HepG2 (cell line): Measurements from ENCODE around the gene CENPP. TPM values are rescaled to one million over a fixed set of nuclear protein-coding genes. Genes with fewer than 3 reads are reported as not detected.

ENCODE experiments used
- ATAC-seq: fragments of 200-7000 bp; cut with Tn5 transposase; 3 replicates; pipeline ENCODE4 v1.9.1; 2020; ENCODE audit warnings: mild to moderate bottlenecking, moderate library complexity
- BruUV-seq: library from RNA; stranded (reverse); fragments of 400-500 nt; replicated peaks from 2 replicates; lab custom pipeline; 2021; lab: Mats Ljungman, UMichigan
- CTCF ChIA-PET: fragments of 300-600 bp; formaldehyde crosslinking; extraction: SDS; loops from one replicate; lab custom pipeline; 2021; ENCODE audit warnings: low total read pairs, inconsistent platforms, low intra/inter-chr PET ratio; lab: Yijun Ruan, JAX
- POLR2A ChIA-PET: fragments of 350-600 bp; sonication (Branson Sonifier 250); formaldehyde crosslinking; loops from one replicate; lab custom pipeline; 2020; ENCODE audit warnings: antibody characterized with exemption, inconsistent platforms; lab: Yijun Ruan, JAX
- DNase-seq: peaks from one replicate; pipeline ENCODE4 v3.0.0-alpha.2; 2015; ENCODE audit warnings: low spot score
- FAIRE-seq: peaks from 3 replicates; lab custom pipeline; 2011; peaks lifted over from hg19 to GRCh38; lab: Jason Lieb, UNC
- H2AFZ ChIP-seq: one replicate; pipeline ENCODE4 v1.6.1; 2011; ENCODE audit warnings: low read length, inconsistent platforms
- H3K27ac ChIP-seq: fragments of 300-600 bp; 3 replicates; pipeline ENCODE4 v1.8.0; 2011; ENCODE audit warnings: mixed run types, mild to moderate bottlenecking, mixed read lengths, low read length, inconsistent platforms; ENCODE audit not compliant: insufficient read depth; ENCODE audit errors: extremely low read length
- H3K27me3 ChIP-seq, 2 experiments: fragments of 200-600 bp in 1 of 2; 2 replicates in 1 of 2; 3 replicates in 1 of 2; pipeline versions ENCODE4 v1.6.0 to v1.8.0; 2011; ENCODE audit warnings: low read length in 2 of 2, mild to moderate bottlenecking in 2 of 2, moderate library complexity in 2 of 2, inconsistent platforms in 1 of 2; ENCODE audit not compliant: insufficient read depth in 2 of 2, control insufficient read depth in 1 of 2
- H3K36me3 ChIP-seq, 2 experiments: fragments of 200-600 bp in 1 of 2; replicated peaks in 1 of 2; 2 replicates in 1 of 2; 3 replicates in 1 of 2; pipeline versions ENCODE4 v1.5.1 to v1.8.0; 2011; ENCODE audit warnings: low read length in 2 of 2, inconsistent platforms in 1 of 2; ENCODE audit not compliant: insufficient read depth in 2 of 2, control insufficient read depth in 1 of 2
- H3K4me1 ChIP-seq: 2 replicates; pipeline ENCODE4 v1.5.1; 2012; ENCODE audit warnings: low read length, inconsistent platforms; ENCODE audit not compliant: insufficient read depth
- H3K4me2 ChIP-seq: 2 replicates; pipeline ENCODE4 v1.6.0; 2011; ENCODE audit warnings: low read depth, low read length, inconsistent platforms
- H3K4me3 ChIP-seq, 3 experiments: fragments of 200-600 bp in 1 of 3; sonication (generic), shearing (Covaris generic) in 1 of 3; replicated peaks in 1 of 3; 2 replicates each; pipeline ENCODE4 v1.5.1; 2011 to 2016; ENCODE audit warnings: low read length in 3 of 3, inconsistent platforms in 2 of 3, low read depth in 2 of 3, mild to moderate bottlenecking in 2 of 3, control low read depth in 1 of 3, mixed read lengths in 1 of 3; ENCODE audit not compliant: insufficient read depth in 1 of 3
- H3K79me2 ChIP-seq: one replicate; pipeline ENCODE4 v1.6.1; 2011; ENCODE audit warnings: low read length, inconsistent platforms; ENCODE audit not compliant: insufficient read depth
- H3K9ac ChIP-seq: 2 replicates; pipeline ENCODE4 v1.6.0; 2011; ENCODE audit warnings: mild to moderate bottlenecking, low read depth, low read length, inconsistent platforms; ENCODE audit not compliant: insufficient read depth
- H3K9me3 ChIP-seq: 2 replicates; pipeline ENCODE4 v1.5.1; 2012; ENCODE audit warnings: mild to moderate bottlenecking, low read length
- H4K20me1 ChIP-seq: 2 replicates; pipeline ENCODE4 v1.6.0; 2011; ENCODE audit warnings: inconsistent platforms, mild to moderate bottlenecking, low read length, moderate library complexity; ENCODE audit not compliant: insufficient read depth
- GFI1 ChIP-seq: sonication (generic); formaldehyde crosslinking; IDR thresholded peaks from 2 replicates; pipeline ENCODE4 v1.5.0; 2020; ENCODE audit warnings: missing genetic modification reagents, mild to moderate bottlenecking, borderline replicate concordance
- KLF9 ChIP-seq: IDR thresholded peaks from 2 replicates; pipeline ENCODE4 v1.6.1; 2016; ENCODE audit warnings: low read depth
- NCOA5 ChIP-seq: sonication (generic); formaldehyde crosslinking; IDR thresholded peaks from 2 replicates; pipeline ENCODE4 v1.4.0; 2020; ENCODE audit warnings: missing genetic modification reagents
- NKX3-1 ChIP-seq: sonication (generic); formaldehyde crosslinking; IDR thresholded peaks from 2 replicates; pipeline ENCODE4 v1.5.0; 2020; ENCODE audit warnings: missing genetic modification reagents
- ONECUT2 ChIP-seq: sonication (generic); formaldehyde crosslinking; IDR thresholded peaks from 2 replicates; pipeline ENCODE4 v1.4.0; 2020; ENCODE audit warnings: missing genetic modification reagents
- PHF5A ChIP-seq: IDR thresholded peaks from one replicate; pipeline ENCODE4 v1.6.1; 2018; ENCODE audit warnings: low read depth, missing genetic modification reagents; ENCODE audit not compliant: unreplicated experiment
- REXO4 ChIP-seq: sonication (generic); formaldehyde crosslinking; IDR thresholded peaks from 2 replicates; pipeline ENCODE4 v1.8.0; 2022; ENCODE audit warnings: missing genetic modification reagents, mild to moderate bottlenecking, borderline replicate concordance
- SOX6 ChIP-seq, 2 experiments: fragments of 450-650 bp in 1 of 2; sonication (generic) in 1 of 2; formaldehyde crosslinking in 1 of 2; IDR thresholded peaks; 2 replicates each; pipeline versions ENCODE4 v1.4.0 to v1.6.1; 2017 to 2020; ENCODE audit warnings: antibody characterized with exemption in 1 of 2, mild to moderate bottlenecking in 1 of 2, missing genetic modification reagents in 1 of 2
- SP140L ChIP-seq: sonication (generic); formaldehyde crosslinking; IDR thresholded peaks from 2 replicates; pipeline ENCODE4 v1.4.0; 2020; ENCODE audit warnings: missing genetic modification reagents, borderline replicate concordance
- TEF ChIP-seq: sonication (generic); formaldehyde crosslinking; IDR thresholded peaks from 2 replicates; pipeline ENCODE4 v1.5.0; 2020; ENCODE audit warnings: missing genetic modification reagents
- TOE1 ChIP-seq: sonication (generic); formaldehyde crosslinking; IDR thresholded peaks from 2 replicates; pipeline ENCODE4 v1.4.0; 2020; ENCODE audit warnings: mild to moderate bottlenecking, missing genetic modification reagents
- ZNF350 ChIP-seq: sonication (generic); formaldehyde crosslinking; IDR thresholded peaks from 2 replicates; pipeline ENCODE4 v1.4.0; 2020; ENCODE audit warnings: mild to moderate bottlenecking, low read depth, missing genetic modification reagents, borderline replicate concordance
- ZNF557 ChIP-seq: sonication (generic); formaldehyde crosslinking; IDR thresholded peaks from 2 replicates; pipeline ENCODE4 v1.4.0; 2020; ENCODE audit warnings: missing genetic modification reagents
- ZNF772 ChIP-seq: sonication (generic); formaldehyde crosslinking; IDR thresholded peaks from 2 replicates; pipeline ENCODE4 v1.5.0; 2020; ENCODE audit warnings: mild to moderate bottlenecking, missing genetic modification reagents
- ZSCAN21 ChIP-seq: sonication (generic); formaldehyde crosslinking; IDR thresholded peaks from 2 replicates; pipeline ENCODE4 v1.8.0; 2022; ENCODE audit warnings: mild to moderate bottlenecking, missing genetic modification reagents, moderate library complexity, borderline replicate concordance
- WGBS: methylation state at CpG from one replicate; pipeline ENCODE4 v1.1.6; 2017; ENCODE audit warnings: low lambda C conversion rate; 5-methylcytosine and 5-hydroxymethylcytosine counted together
- in situ Hi-C: cut with HindIII; loops from 2 replicates; pipeline ENCODE4 v1.10.0; 2017; ENCODE audit warnings: low pct_unique_long_range_greater_than_20kb; ENCODE audit not compliant: extremely low pct_ligation_motif_present
- intact Hi-C: fragments of 100-400 bp; cut with micrococcal nuclease; formaldehyde crosslinking; loops from one replicate; pipeline ENCODE4 v1.10.0; 2022; ENCODE audit not compliant: unreplicated experiment
- polyA plus RNA-seq, 8 experiments: library from polyadenylated mRNA; depleted of rRNA in 3 of 8; stranded (reverse) in 7 of 8; unstranded in 1 of 8; fragments of >200 nt; fragmentation: Illumina TruSeq in 4 of 8; extraction: Trizol in 4 of 8; gene quantifications; 2 replicates each; pipeline versions ENCODE4 v1.2.1 to v1.2.3, GENCODE V29; 2011 to 2016; ENCODE audit warnings: low read depth in 4 of 8, missing spikeins in 1 of 8, mixed read lengths in 1 of 8; ENCODE audit not compliant: insufficient read depth in 1 of 8
- total RNA-seq, 5 experiments: library from RNA; depleted of rRNA; stranded (reverse); fragments of >200 nt; fragmentation: Illumina TruSeq; extraction: Trizol; gene quantifications; 2 replicates each; pipeline ENCODE4 v1.2.3, GENCODE V29; 2016; ENCODE audit warnings: low read depth in 1 of 5

Gene CENPP
- total and polyA plus RNA-seq, 2 of the 13 experiments (the other 11 are each of a cell fraction or from before 2014, with no cell fraction given), result 2.0 to 11.4 TPM

- intact Hi-C loops (no loop called here), in situ Hi-C loops (no loop called here)
- no peak overlapping the region for H3K4me3 ChIP-seq
- FAIRE-seq, result no peak
- CTCF ChIA-PET, result no interaction called here
- peaks cover 38% of the 10 kb centered on the region for H3K79me2 ChIP-seq
- H3K9ac ChIP-seq, result no peak overlapping the region
- H3K4me1 ChIP-seq, result peaks cover 18% of the 10 kb centered on the region
- 96% methylated on average over 4 of the region's 4 CpGs for WGBS
- ATAC-seq, result no peak
- DNase-seq, result no peak
- no peak overlapping the region for H3K27ac ChIP-seq
- POLR2A ChIA-PET, result no interaction called here
- no peaks in the 10 kb centered on the region for H3K27me3 ChIP-seq
- H3K9me3 ChIP-seq, result no peaks in the 10 kb centered on the region
- no TSS peak for BruUV-seq
- no peak overlapping the region for H2AFZ ChIP-seq
- H3K36me3 ChIP-seq, result peaks cover 4 to 19% of the 10 kb centered on the region in 2 experiments; a peak in 4 of 5 replicates
- no peak for TF ChIP-seq TOE1 (CRISPR knock-in tag)
- TF ChIP-seq NCOA5 (CRISPR knock-in tag), result no peak
- TF ChIP-seq PHF5A (CRISPR knock-in tag), result no peak
- TF ChIP-seq SP140L, result no peak
- TF ChIP-seq REXO4, result no peak
- H3K4me2 ChIP-seq, result no peak overlapping the region
- peaks cover 4% of the 10 kb centered on the region; the same call in 1 of the 2 replicates for H4K20me1 ChIP-seq
Observed at GRCh38 chr9:92661743-92662142, 336.0 kb downstream of the CENPP start.

GRCh38 chr9:92663126-92663525 is 337.4 kb downstream of the CENPP start:
- Histone ChIP-seq H3K4me3 (no peak overlapping the region), H3K27ac (no peak overlapping the region), H3K36me3 (peaks cover 2 to 14% of the 10 kb centered on the region in 2 experiments; a peak in 3 of 5 replicates), H3K4me2 (no peak overlapping the region), H3K79me2 (peaks cover 44% of the 10 kb centered on the region), H2AFZ (no peak overlapping the region), H3K27me3 (no peaks in the 10 kb centered on the region), H3K9me3 (no peaks in the 10 kb centered on the region), H3K4me1 (peaks cover 25% of the 10 kb centered on the region), H3K9ac (no peak overlapping the region), H4K20me1 (peaks cover 4% of the 10 kb centered on the region; the same call in 1 of the 2 replicates)
- no TSS peak for BruUV-seq
- no peak for FAIRE-seq
- intact Hi-C loops (no loop called here), in situ Hi-C loops (no loop called here)
- WGBS, result 93% methylated on average over 3 of the region's 3 CpGs
- ChIA-PET CTCF (no interaction called here), POLR2A (no interaction called here)
- DNase-seq, result no peak
- TF ChIP-seq KLF9 (CRISPR knock-in tag), result no peak
- no peak for TF ChIP-seq NKX3-1 (CRISPR knock-in tag)
- no peak for TF ChIP-seq ZSCAN21 (CRISPR knock-in tag)
- no peak for TF ChIP-seq ZNF350 (CRISPR knock-in tag)
- TF ChIP-seq TEF (CRISPR knock-in tag), result no peak
- no peak for TF ChIP-seq ZNF557
- no peak for TF ChIP-seq SOX6 (IDR thresholded peaks at IDR 0.05)
- no peak for TF ChIP-seq SOX6 (CRISPR knock-in tag; IDR thresholded peaks at IDR 0.05)
- TF ChIP-seq ZNF772, result no peak
- TF ChIP-seq ONECUT2 (CRISPR knock-in tag), result no peak
- no peak for TF ChIP-seq GFI1
- no peak for ATAC-seq
